ENCODE measurements around the gene AP1AR. TPM values are rescaled to one million over a fixed set of nuclear protein-coding genes. Genes with fewer than 3 reads are reported as not detected.

The AP1AR gene
- total and polyA plus RNA-seq, 11 donors = 3.7 to 17.3 (median 9.2) TPM

GRCh38 chr4:112287258-112287989 lies 55.8 kb downstream of the AP1AR start:
- TF ChIP-seq CTCF (IDR thresholded peaks at IDR 0.05) (no peak), POLR2A (IDR thresholded peaks at IDR 0.05) (no peak)
- Histone ChIP-seq H3K27ac (peak overlapping the region in 1 of 12 donors; percentile 58), H3K4me3 (no peak overlapping the region), H3K4me1 (peaks cover 0 to 49% (median 4%) of the 10 kb centered on the region in 12 donors), H3K36me3 (no peaks in the 10 kb centered on the region), H3K9me3 (no peaks in the 10 kb centered on the region), H3K27me3 (no peaks in the 10 kb centered on the region)
- WGBS, 4 donors = 95 to 97% (median 96%) methylated on average over 7 to 8 of the region's 8 CpGs
- DNase-seq (no peak), ATAC-seq (no peak)
- intact Hi-C loops (cut with DNase I) = loop anchor here in 1 of 10 donors (5.0 kb wide), 1 partner anchor 55 kb away; the partner anchor contains the start of gene AP1AR

- H3K4me1 ChIP-seq = peaks cover 0 to 39% (median 4%) of the 10 kb centered on the region in 12 donors
- ATAC-seq (no peak), DNase-seq (no peak)
- no peak overlapping the region for H3K4me3 ChIP-seq
- no peaks in the 10 kb centered on the region for H3K27me3 ChIP-seq
- intact Hi-C loops (cut with DNase I) = loop anchor here in 1 of 10 donors (5.0 kb wide), 1 partner anchor 56 kb away; the partner anchor contains the start of gene AP1AR
- WGBS, 4 donors = 78 to 81% (median 80%) methylated on average over 3 of the region's 3 CpGs
- TF ChIP-seq CTCF (IDR thresholded peaks at IDR 0.05) (no peak), POLR2A (IDR thresholded peaks at IDR 0.05) (no peak)
- no peaks in the 10 kb centered on the region for H3K9me3 ChIP-seq
- H3K27ac ChIP-seq = peak overlapping the region in 1 of 12 donors; percentile 58
- no peaks in the 10 kb centered on the region for H3K36me3 ChIP-seq
Observed at GRCh38 chr4:112288455-112288854, 56.9 kb downstream of the AP1AR start.

GRCh38 chr4:112289407-112290253 lies 58.0 kb downstream of the AP1AR start:
- WGBS, 4 donors = 84 to 88% (median 87%) methylated on average over 10 of the region's 10 CpGs
- intact Hi-C loops (cut with DNase I) = loop anchor here in 1 of 10 donors (5.0 kb wide), 1 partner anchor 57 kb away; the partner anchor contains the start of gene AP1AR
- no peak for ATAC-seq

More at GRCh38 chr4:112289407-112290253, 58.0 kb downstream of the AP1AR start:
- no peak overlapping the region for H3K4me3 ChIP-seq
- H3K36me3 ChIP-seq = no peaks in the 10 kb centered on the region
- TF ChIP-seq POLR2A (IDR thresholded peaks at IDR 0.05) (no peak), CTCF (IDR thresholded peaks at IDR 0.05) (no peak)
- no peak for DNase-seq
- H3K27ac ChIP-seq = no peak overlapping the region
- no peaks in the 10 kb centered on the region for H3K9me3 ChIP-seq
- no peaks in the 10 kb centered on the region for H3K27me3 ChIP-seq
- H3K4me1 ChIP-seq = peaks cover 0 to 30% (median 0%) of the 10 kb centered on the region in 12 donors

Measured in heart left ventricle (tissue), 16 donors.